Trophoblast cell (in vitro differentiated cells and primary cell): ENCODE results near the gene IFNLR1.

Experiments
- DNase-seq, 2 donors: peaks; one replicate each; pipeline ENCODE4 v3.0.0-alpha.2; 2016
- H2AFZ ChIP-seq: 2 replicates; pipeline ENCODE4 v1.6.1; 2013; ENCODE audit warnings: low read length, moderate library complexity, mild to moderate bottlenecking; ENCODE audit not compliant: insufficient read depth, poor library complexity
- H2AK5ac ChIP-seq: 2 replicates; pipeline ENCODE4 v1.6.1; 2013; ENCODE audit warnings: mild to moderate bottlenecking, low read length
- H2BK120ac ChIP-seq: 2 replicates; pipeline ENCODE4 v1.6.1; 2013; ENCODE audit warnings: low read length, mild to moderate bottlenecking, moderate library complexity; ENCODE audit not compliant: insufficient read depth, poor library complexity
- H2BK12ac ChIP-seq: 2 replicates; pipeline ENCODE4 v1.6.1; 2013; ENCODE audit warnings: mild to moderate bottlenecking, low read length, moderate library complexity
- H2BK5ac ChIP-seq: 2 replicates; pipeline ENCODE4 v1.6.1; 2013; ENCODE audit warnings: low read length, low read depth, moderate library complexity, mild to moderate bottlenecking; ENCODE audit not compliant: poor library complexity
- H3K14ac ChIP-seq: 2 replicates; pipeline ENCODE4 v1.6.1; 2013; ENCODE audit warnings: mild to moderate bottlenecking, low read length
- H3K18ac ChIP-seq: 2 replicates; pipeline ENCODE4 v1.6.1; 2013; ENCODE audit warnings: mild to moderate bottlenecking, low read length
- H3K23ac ChIP-seq: 2 replicates; pipeline ENCODE4 v1.6.1; 2013; ENCODE audit warnings: low read length
- H3K27ac ChIP-seq: 2 replicates; pipeline ENCODE4 v1.5.1; 2013; ENCODE audit warnings: low read depth, mild to moderate bottlenecking, inconsistent platforms, low read length, moderate library complexity
- H3K27me3 ChIP-seq: 2 replicates; pipeline ENCODE4 v1.6.1; 2013; ENCODE audit warnings: inconsistent platforms, mild to moderate bottlenecking, low read length, moderate library complexity; ENCODE audit not compliant: insufficient read depth
- H3K36me3 ChIP-seq, 2 experiments: 1 replicate in 1 of 2; 2 replicates in 1 of 2; pipeline ENCODE4 v1.6.1; 2013; ENCODE audit warnings: low read length in 2 of 2, mild to moderate bottlenecking in 2 of 2, moderate library complexity in 1 of 2; ENCODE audit not compliant: insufficient read depth in 2 of 2, control insufficient read depth in 1 of 2
- H3K4ac ChIP-seq: 2 replicates; pipeline ENCODE4 v1.6.1; 2013; ENCODE audit warnings: low read depth, mild to moderate bottlenecking, low read length, moderate library complexity
- H3K4me1 ChIP-seq, 2 experiments: 1 replicate in 1 of 2; 2 replicates in 1 of 2; pipeline ENCODE4 v1.6.1; 2013; ENCODE audit warnings: low read length in 2 of 2, mild to moderate bottlenecking in 2 of 2, moderate library complexity in 1 of 2; ENCODE audit not compliant: insufficient read depth in 2 of 2, control insufficient read depth in 1 of 2
- H3K4me2 ChIP-seq: 2 replicates; pipeline ENCODE4 v1.6.1; 2013; ENCODE audit warnings: inconsistent platforms, mild to moderate bottlenecking, low read length, moderate library complexity
- H3K4me3 ChIP-seq: 2 replicates; pipeline ENCODE4 v1.5.1; 2013; ENCODE audit warnings: mild to moderate bottlenecking, low read depth, low read length, inconsistent platforms
- H3K79me1 ChIP-seq: one replicate; pipeline ENCODE4 v1.6.1; 2013; ENCODE audit warnings: low read length
- H3K79me2 ChIP-seq: 2 replicates; pipeline ENCODE4 v1.6.1; 2013; ENCODE audit warnings: low read length, mild to moderate bottlenecking; ENCODE audit not compliant: control insufficient read depth, insufficient read depth, poor library complexity
- H3K9ac ChIP-seq: 2 replicates; pipeline ENCODE4 v1.6.1; 2013; ENCODE audit warnings: mild to moderate bottlenecking, low read length
- H3K9me3 ChIP-seq: 2 replicates; pipeline ENCODE4 v1.6.1; 2013; ENCODE audit warnings: low read depth, mild to moderate bottlenecking, control low read depth, inconsistent platforms, low read length; ENCODE audit not compliant: insufficient read depth
- H4K12ac ChIP-seq: 2 replicates; pipeline ENCODE4 v1.6.1; 2013; ENCODE audit warnings: low read depth, mild to moderate bottlenecking, low read length, moderate library complexity
- H4K8ac ChIP-seq: 2 replicates; pipeline ENCODE4 v1.6.1; 2013; ENCODE audit warnings: low read depth, mild to moderate bottlenecking, low read length, moderate library complexity
- H4K91ac ChIP-seq: one replicate; pipeline ENCODE4 v1.6.1; 2013; ENCODE audit warnings: low read depth, mild to moderate bottlenecking, low read length, moderate library complexity
- WGBS: extraction: QIAGEN DNeasy Blood & Tissue Kit; methylation state at CpG from one replicate; pipeline ENCODE4 v1.1.7; 2013; ENCODE audit warnings: missing lambda C conversion rate; ENCODE audit not compliant: insufficient read length, insufficient coverage; ENCODE audit errors: extremely low coverage; 5-methylcytosine and 5-hydroxymethylcytosine counted together

The IFNLR1 gene

DNA sequence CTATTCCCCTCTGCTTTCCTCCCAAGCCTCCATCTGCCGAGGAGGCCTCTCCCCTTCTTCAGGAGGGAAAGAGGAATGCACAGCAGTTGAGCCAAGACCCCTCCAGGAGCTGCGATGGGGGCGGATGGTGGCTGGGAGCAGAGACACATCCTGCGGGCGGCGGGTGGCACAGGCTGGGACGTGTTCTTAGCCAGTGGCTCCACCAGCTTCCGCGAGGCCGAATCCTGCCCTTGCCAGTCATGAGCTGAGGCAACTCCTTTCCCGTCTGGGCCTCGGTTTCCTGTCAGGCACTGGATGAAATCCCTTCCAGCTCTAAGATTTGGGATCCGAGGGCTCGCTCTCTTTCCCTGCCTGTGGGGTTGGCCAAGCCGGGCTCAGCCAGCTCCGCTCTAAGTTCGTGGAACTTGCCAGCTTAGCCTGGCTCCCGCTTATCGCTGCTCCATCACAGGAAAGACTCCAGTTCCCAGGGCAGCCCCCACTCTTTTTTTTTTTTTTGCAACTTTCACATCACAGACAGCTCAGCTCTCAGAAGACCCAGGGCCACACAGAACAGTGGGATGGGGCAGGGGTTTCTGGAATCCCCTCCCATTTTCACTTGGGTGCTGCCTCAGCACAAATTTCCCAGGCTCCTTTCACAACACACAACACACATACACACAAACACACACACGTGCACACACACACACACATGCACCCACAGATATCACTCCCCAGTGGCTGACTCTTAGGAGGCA is 75.7 kb downstream of the IFNLR1 start:
- H2AFZ ChIP-seq: no peak overlapping the region
- H3K4me2 ChIP-seq: no peak overlapping the region
- H3K23ac ChIP-seq: no peak overlapping the region
- no peak overlapping the region for H3K9ac ChIP-seq
- H4K8ac ChIP-seq: no peak overlapping the region
- H3K14ac ChIP-seq: no peak overlapping the region
- no peak overlapping the region for H2BK5ac ChIP-seq
- no peaks in the 10 kb centered on the region for H3K79me2 ChIP-seq
- no peak overlapping the region for H2BK120ac ChIP-seq
- peaks cover 2% of the 10 kb centered on the region for H3K79me1 ChIP-seq
- peaks cover 4% of the 10 kb centered on the region for H3K9me3 ChIP-seq
- H3K18ac ChIP-seq: no peak overlapping the region
- H2AK5ac ChIP-seq: no peak overlapping the region
- H3K36me3 ChIP-seq: no peaks in the 10 kb centered on the region
- no peak overlapping the region for H2BK12ac ChIP-seq
- H3K4ac ChIP-seq: no peak overlapping the region
- WGBS: no CpG with 5 or more reads among the region's 20 CpGs
- no peak overlapping the region for H4K91ac ChIP-seq
- no peak overlapping the region for H3K4me3 ChIP-seq
- H4K12ac ChIP-seq: no peak overlapping the region
- H3K27me3 ChIP-seq: no peaks in the 10 kb centered on the region
- H3K27ac ChIP-seq: no peak overlapping the region
- DNase-seq: no peak
- peaks cover 3 to 11% of the 10 kb centered on the region in 2 experiments for H3K4me1 ChIP-seq

DNA sequence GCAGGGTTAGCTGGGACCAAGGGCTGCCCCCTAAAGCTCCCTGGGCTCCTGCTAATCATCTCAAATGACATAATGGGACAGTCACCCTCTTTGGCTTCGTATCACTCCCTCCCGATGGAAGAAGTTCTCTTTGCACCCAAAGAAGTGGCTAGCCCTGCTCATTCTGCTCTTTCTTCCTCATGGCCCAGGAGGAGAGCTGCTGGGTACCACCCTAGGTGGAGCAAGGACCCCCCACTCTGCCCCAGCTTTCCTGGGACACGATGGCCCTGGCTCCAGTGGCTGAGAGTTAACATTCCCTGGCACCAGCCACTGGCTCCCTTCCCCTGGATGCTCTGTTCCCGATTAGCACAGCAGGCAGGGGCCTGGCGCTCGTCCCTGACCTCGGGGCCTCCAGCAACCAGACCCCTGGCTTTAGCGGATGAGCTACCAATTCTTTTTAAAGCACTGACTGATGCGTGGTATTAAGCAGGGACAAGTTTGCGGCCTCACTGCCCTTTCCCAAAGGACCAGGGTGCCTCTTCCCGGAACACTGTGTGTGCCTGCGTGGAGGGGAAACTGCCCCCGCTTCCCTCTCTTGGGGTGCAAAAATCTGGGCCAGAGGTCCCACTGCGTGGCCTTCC is 76.3 kb downstream of the IFNLR1 start:
- H2BK120ac ChIP-seq: no peak overlapping the region
- no peaks in the 10 kb centered on the region for H3K27me3 ChIP-seq
- DNase-seq: no peak

DNA sequence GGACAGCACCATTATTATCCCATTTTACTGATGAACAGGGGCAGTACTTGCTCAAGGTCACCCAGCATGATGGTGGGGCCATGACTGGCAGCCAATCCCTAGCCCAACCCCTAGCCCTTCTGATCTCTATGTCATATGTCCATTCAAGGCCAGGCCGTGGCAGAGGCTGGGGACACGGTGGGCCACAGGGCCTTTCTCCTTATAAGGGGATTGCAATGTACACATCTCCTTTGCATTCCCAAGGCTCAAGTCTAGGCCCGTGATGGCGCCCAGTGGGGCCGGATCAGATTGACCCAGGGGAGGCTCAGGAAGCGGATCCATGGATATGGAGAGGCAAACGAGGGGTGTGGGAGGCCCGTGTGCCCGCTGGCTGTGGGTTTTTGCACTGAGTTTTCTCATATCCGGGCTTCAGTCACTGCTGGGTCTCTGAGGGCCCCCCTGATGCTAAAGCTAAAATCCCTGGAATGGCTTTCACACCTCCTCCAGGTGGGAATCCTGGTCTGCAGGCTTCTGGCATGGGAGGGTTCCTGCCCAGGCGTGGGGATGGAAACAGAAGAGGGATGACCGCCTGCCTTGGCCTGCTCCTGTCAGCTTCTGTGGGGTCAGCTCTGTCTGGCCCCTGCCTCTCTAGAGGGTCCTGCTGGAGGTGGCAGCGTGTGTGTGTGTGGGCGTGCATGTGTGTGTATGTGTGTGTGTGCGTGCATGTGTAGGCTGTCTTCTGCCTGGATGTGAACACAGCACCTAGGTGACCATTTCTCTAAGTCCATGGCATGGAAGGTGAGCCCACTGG is 77.2 kb downstream of the IFNLR1 start:
- Histone ChIP-seq H3K4me1 (peaks cover 3 to 11% of the 10 kb centered on the region in 2 experiments), H2AFZ (no peak overlapping the region), H3K79me2 (no peaks in the 10 kb centered on the region), H3K79me1 (peaks cover 2% of the 10 kb centered on the region), H3K4me2 (no peak overlapping the region), H3K23ac (no peak overlapping the region), H4K8ac (no peak overlapping the region), H3K9me3 (peaks cover 4% of the 10 kb centered on the region), H2AK5ac (no peak overlapping the region), H3K9ac (no peak overlapping the region), H3K36me3 (no peaks in the 10 kb centered on the region), H3K18ac (no peak overlapping the region), H3K27ac (no peak overlapping the region), H3K4ac (no peak overlapping the region), H4K91ac (no peak overlapping the region), H2BK5ac (no peak overlapping the region), H4K12ac (no peak overlapping the region), H3K4me3 (no peak overlapping the region), H2BK120ac (no peak overlapping the region), H3K14ac (no peak overlapping the region), H2BK12ac (no peak overlapping the region), H3K27me3 (no peaks in the 10 kb centered on the region)
- DNase-seq: no peak
- WGBS: no CpG with 5 or more reads among the region's 15 CpGs

More for the DNA sequence above, 76.3 kb downstream of the IFNLR1 start:
- H3K36me3 ChIP-seq: no peaks in the 10 kb centered on the region
- no peak overlapping the region for H2AK5ac ChIP-seq
- H4K8ac ChIP-seq: no peak overlapping the region
- H3K27ac ChIP-seq: no peak overlapping the region
- H3K4ac ChIP-seq: no peak overlapping the region
- H3K79me1 ChIP-seq: peaks cover 2% of the 10 kb centered on the region
- no peak overlapping the region for H3K18ac ChIP-seq
- H3K9ac ChIP-seq: no peak overlapping the region
- no peaks in the 10 kb centered on the region for H3K79me2 ChIP-seq
- no peak overlapping the region for H3K4me3 ChIP-seq
- H4K12ac ChIP-seq: no peak overlapping the region
- H3K4me1 ChIP-seq: peaks cover 3 to 11% of the 10 kb centered on the region in 2 experiments
- peaks cover 4% of the 10 kb centered on the region for H3K9me3 ChIP-seq
- no peak overlapping the region for H2BK5ac ChIP-seq
- H2BK12ac ChIP-seq: no peak overlapping the region
- no peak overlapping the region for H3K4me2 ChIP-seq
- no CpG with 5 or more reads among the region's 14 CpGs for WGBS
- no peak overlapping the region for H3K23ac ChIP-seq
- no peak overlapping the region for H4K91ac ChIP-seq
- H3K14ac ChIP-seq: no peak overlapping the region
- H2AFZ ChIP-seq: no peak overlapping the region

DNA sequence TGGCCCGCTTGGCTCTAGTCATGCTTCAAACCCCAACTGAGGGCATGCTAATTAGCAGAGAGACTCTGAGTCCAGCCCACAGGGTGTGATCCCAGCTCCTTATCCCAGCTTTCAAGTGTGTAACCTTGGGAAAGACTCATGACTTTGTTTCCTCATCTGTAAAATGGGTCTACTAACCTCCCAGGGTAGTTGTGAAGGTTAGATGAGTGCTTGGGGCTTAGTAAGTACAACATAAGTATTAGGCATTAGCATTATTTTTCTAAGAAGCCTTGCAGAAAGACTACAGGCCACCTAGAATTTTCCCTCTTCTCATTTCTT is 78.0 kb downstream of the IFNLR1 start:
- Histone ChIP-seq H2BK5ac (no peak overlapping the region), H3K27ac (no peak overlapping the region)
- WGBS: no CpG with 5 or more reads among the region's 1 CpG

More for the DNA sequence above, 78.0 kb downstream of the IFNLR1 start:
- H4K8ac ChIP-seq: no peak overlapping the region
- no peak overlapping the region for H3K4me2 ChIP-seq
- peaks cover 3 to 11% of the 10 kb centered on the region in 2 experiments for H3K4me1 ChIP-seq
- no peak overlapping the region for H2AFZ ChIP-seq
- H4K12ac ChIP-seq: no peak overlapping the region
- no peak overlapping the region for H3K4ac ChIP-seq
- H3K9ac ChIP-seq: no peak overlapping the region
- no peaks in the 10 kb centered on the region for H3K27me3 ChIP-seq
- H2BK120ac ChIP-seq: no peak overlapping the region
- H3K79me2 ChIP-seq: no peaks in the 10 kb centered on the region
- no peak overlapping the region for H3K23ac ChIP-seq
- no peak for DNase-seq
- H4K91ac ChIP-seq: no peak overlapping the region
- H2BK12ac ChIP-seq: no peak overlapping the region
- H2AK5ac ChIP-seq: no peak overlapping the region
- H3K36me3 ChIP-seq: no peaks in the 10 kb centered on the region
- H3K9me3 ChIP-seq: peaks cover 4% of the 10 kb centered on the region
- no peak overlapping the region for H3K4me3 ChIP-seq
- H3K79me1 ChIP-seq: peaks cover 2% of the 10 kb centered on the region
- no peak overlapping the region for H3K14ac ChIP-seq
- H3K18ac ChIP-seq: no peak overlapping the region
